CD14-positive monocyte (primary cell): ENCODE measurements around the gene F2. TPM values are rescaled to one million over a fixed set of nuclear protein-coding genes. Genes with fewer than 3 reads are reported as not detected.

Experiments used
- DNase-seq, 3 donors: peaks; one replicate each; pipeline ENCODE4 v3.0.0-alpha.2; 2011 to 2022
- H2AFZ ChIP-seq: 2 replicates; pipeline ENCODE4 v1.6.0; 2012; ENCODE audit warnings: mild to moderate bottlenecking, low read depth, low read length, inconsistent platforms; ENCODE audit not compliant: insufficient read depth, poor library complexity, severe bottlenecking
- H3K27ac ChIP-seq, 2 donors: 1 replicate in 1 of 2; 2 replicates in 1 of 2; pipeline ENCODE4 v1.5.1; 2012 to 2013; ENCODE audit warnings: low read length in 2 of 2, control low read depth in 1 of 2, inconsistent platforms in 1 of 2, low read depth in 1 of 2, mild to moderate bottlenecking in 1 of 2
- H3K27me3 ChIP-seq, 2 donors: one replicate each; pipeline versions ENCODE4 v1.6.0 to v1.6.1; 2011 to 2013; ENCODE audit warnings: low read length in 2 of 2; ENCODE audit not compliant: control insufficient read depth in 2 of 2, insufficient read depth in 2 of 2
- H3K36me3 ChIP-seq, 2 donors: replicated peaks in 1 of 2; 1 replicate in 1 of 2; 2 replicates in 1 of 2; pipeline versions ENCODE4 v1.5.1 to v1.6.1; 2012 to 2013; ENCODE audit warnings: low read length in 2 of 2, control low read depth in 1 of 2, inconsistent platforms in 1 of 2, mild to moderate bottlenecking in 1 of 2; ENCODE audit not compliant: insufficient read depth in 2 of 2, control insufficient read depth in 1 of 2
- H3K4me1 ChIP-seq, 2 donors: 1 replicate in 1 of 2; 2 replicates in 1 of 2; pipeline versions ENCODE4 v1.5.1 to v1.6.1; 2012 to 2013; ENCODE audit warnings: low read length in 2 of 2, control low read depth in 1 of 2, inconsistent platforms in 1 of 2, mild to moderate bottlenecking in 1 of 2, moderate library complexity in 1 of 2; ENCODE audit not compliant: insufficient read depth in 2 of 2, control insufficient read depth in 1 of 2
- H3K4me2 ChIP-seq: replicated peaks from 2 replicates; pipeline ENCODE3; 2012; ENCODE audit warnings: low read length, moderate library complexity, mild to moderate bottlenecking; ENCODE audit not compliant: poor library complexity, severe bottlenecking; ENCODE audit errors: extremely low read depth
- H3K4me3 ChIP-seq, 3 experiments: fragments of 200-600 bp in 1 of 3; sonication (generic) in 1 of 3; replicated peaks in 1 of 3; 1 replicate in 2 of 3; 2 replicates in 1 of 3; pipeline ENCODE4 v1.5.1; 2011 to 2013; ENCODE audit warnings: low read length in 3 of 3, mild to moderate bottlenecking in 3 of 3, control low read depth in 2 of 3, low read depth in 2 of 3, inconsistent platforms in 1 of 3, moderate library complexity in 1 of 3
- H3K79me2 ChIP-seq: 2 replicates; pipeline ENCODE4 v1.6.0; 2012; ENCODE audit warnings: mild to moderate bottlenecking, control low read depth, inconsistent platforms, low read length, moderate library complexity; ENCODE audit not compliant: insufficient read depth
- H3K9ac ChIP-seq: 2 replicates; pipeline ENCODE4 v1.6.0; 2017; ENCODE audit warnings: low read length, mild to moderate bottlenecking; ENCODE audit not compliant: insufficient read depth, poor library complexity, severe bottlenecking
- H3K9me3 ChIP-seq, 2 donors: replicated peaks in 1 of 2; 1 replicate in 1 of 2; 2 replicates in 1 of 2; pipeline versions ENCODE4 v1.5.1 to v1.6.1; 2012 to 2013; ENCODE audit warnings: low read length in 2 of 2, control low read depth in 1 of 2; ENCODE audit not compliant: control insufficient read depth in 1 of 2, insufficient read depth in 1 of 2
- H4K20me1 ChIP-seq: 2 replicates; pipeline ENCODE4 v1.6.0; 2012; ENCODE audit warnings: mild to moderate bottlenecking, low read length, control low read depth, moderate library complexity; ENCODE audit not compliant: insufficient read depth
- H3K27ac Mint-ChIP-seq, 7 donors: one replicate each; pipeline ENCODE4 v1.8.0; 2020; ENCODE audit warnings: mild to moderate bottlenecking in 7 of 7, mixed read lengths in 7 of 7, moderate library complexity in 6 of 7, inconsistent platforms in 2 of 7
- H3K27me3 Mint-ChIP-seq, 3 donors: one replicate each; pipeline ENCODE4 v1.8.0; 2021 to 2022; ENCODE audit warnings: low read depth in 3 of 3, mild to moderate bottlenecking in 3 of 3, mixed read lengths in 3 of 3, moderate library complexity in 3 of 3, inconsistent platforms in 1 of 3
- H3K36me3 Mint-ChIP-seq, 2 donors: one replicate each; pipeline ENCODE4 v1.8.0; 2020; ENCODE audit warnings: mixed read lengths in 2 of 2, inconsistent platforms in 1 of 2, mild to moderate bottlenecking in 1 of 2
- H3K4me1 Mint-ChIP-seq: one replicate; pipeline ENCODE4 v1.8.0; 2020; ENCODE audit warnings: mild to moderate bottlenecking, mixed read lengths
- H3K4me3 Mint-ChIP-seq, 2 donors: one replicate each; pipeline ENCODE4 v1.8.0; 2020; ENCODE audit warnings: mild to moderate bottlenecking in 2 of 2, mixed read lengths in 2 of 2, moderate library complexity in 1 of 2
- H3K9me3 Mint-ChIP-seq, 7 donors: one replicate each; pipeline ENCODE4 v1.8.0; 2020 to 2022; ENCODE audit warnings: mixed read lengths in 7 of 7, mild to moderate bottlenecking in 6 of 7, moderate library complexity in 6 of 7, inconsistent platforms in 2 of 7
- CTCF ChIP-seq: fragments of 200-600 bp; IDR thresholded peaks from one replicate; pipeline ENCODE4 v1.8.0; 2022; ENCODE audit warnings: antibody characterized with exemption, mild to moderate bottlenecking
- WGBS: methylation state at CpG from one replicate; pipeline ENCODE4 v1.1.5; 2013; ENCODE audit warnings: missing lambda C conversion rate; ENCODE audit not compliant: insufficient coverage; 5-methylcytosine and 5-hydroxymethylcytosine counted together
- intact Hi-C, 2 donors: fragments of 100-400 bp; cut with micrococcal nuclease; formaldehyde crosslinking; loops; one replicate each; pipeline versions ENCODE4 v1.15.0 to v1.15.1; 2023
- polyA plus RNA-seq, 3 donors: library from polyadenylated mRNA; depleted of rRNA in 1 of 3; unstranded in 2 of 3; stranded (reverse) in 1 of 3; fragments of 300-500 nt in 2 of 3; fragments of >200 nt in 1 of 3; fragmentation: Illumina TruSeq in 2 of 3; gene quantifications; 1 replicate in 2 of 3; 2 replicates in 1 of 3; pipeline ENCODE4 v1.2.3, GENCODE V29; 2012 to 2021

F2 gene
- polyA plus RNA-seq, 3 donors = not detected

GRCh38 chr11:46733234-46733633 lies 14.2 kb downstream of the F2 start:
- no peaks in the 10 kb centered on the region for H3K4me1 Mint-ChIP-seq
- Histone ChIP-seq H3K4me1 (no peaks in the 10 kb centered on the region), H3K36me3 (no peaks in the 10 kb centered on the region), H3K9ac (no peak overlapping the region), H3K4me2 (no peak overlapping the region), H3K4me3 (no peak overlapping the region), H3K79me2 (no peaks in the 10 kb centered on the region), H3K27ac (no peak overlapping the region), H4K20me1 (no peaks in the 10 kb centered on the region), H3K27me3 (no peaks in the 10 kb centered on the region), H3K9me3 (no peaks in the 10 kb centered on the region), H2AFZ (no peak overlapping the region)
- H3K36me3 Mint-ChIP-seq = no peaks in the 10 kb centered on the region
- H3K27me3 Mint-ChIP-seq = peaks cover 0 to 7% (median 2%) of the 10 kb centered on the region in 3 donors
- H3K9me3 Mint-ChIP-seq = peaks cover 0 to 3% (median 0%) of the 10 kb centered on the region in 7 donors
- peak overlapping the region in 2 of 7 donors; percentile 9 to 50 for H3K27ac Mint-ChIP-seq
- no peak for TF ChIP-seq CTCF
- intact Hi-C loops = no loop called here
- no peak for DNase-seq
- H3K4me3 Mint-ChIP-seq = no peak overlapping the region
- WGBS = no CpG with 5 or more reads among the region's 1 CpG

DNA sequence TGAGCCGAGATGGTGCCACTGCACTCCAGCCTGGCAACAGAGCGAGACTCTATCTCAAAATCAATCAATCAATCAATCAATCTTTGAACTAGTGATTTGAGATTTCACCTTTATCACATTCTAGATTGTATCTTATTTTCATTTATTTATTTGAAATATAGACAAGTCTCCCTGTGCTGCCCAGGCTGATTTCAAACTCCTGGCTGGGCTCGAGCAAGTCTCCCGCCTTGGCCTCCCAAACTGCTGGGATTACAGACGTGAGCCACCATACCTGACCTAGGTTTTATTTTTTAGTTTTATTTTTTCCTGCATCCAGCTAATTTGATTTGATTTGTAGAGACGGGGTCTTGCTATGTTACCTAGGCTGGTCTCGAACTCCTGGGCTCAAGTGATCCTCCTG lies 17.1 kb downstream of the F2 start:
- Histone ChIP-seq H3K9me3 (no peaks in the 10 kb centered on the region), H2AFZ (no peak overlapping the region), H3K79me2 (no peaks in the 10 kb centered on the region), H3K4me1 (no peaks in the 10 kb centered on the region), H3K27me3 (no peaks in the 10 kb centered on the region), H4K20me1 (no peaks in the 10 kb centered on the region), H3K4me3 (no peak overlapping the region), H3K4me2 (no peak overlapping the region), H3K36me3 (peaks cover 2% of the 10 kb centered on the region in 2 donors), H3K27ac (no peak overlapping the region), H3K9ac (no peak overlapping the region)
- no peak for DNase-seq
- WGBS = 72% methylated on average over 2 of the region's 7 CpGs
- Mint-ChIP-seq H3K27me3 (peaks cover 1 to 4% (median 2%) of the 10 kb centered on the region in 3 donors), H3K9me3 (peaks cover 0 to 3% (median 0%) of the 10 kb centered on the region in 7 donors), H3K36me3 (peaks cover 2 to 9% of the 10 kb centered on the region in 2 donors), H3K4me1 (no peaks in the 10 kb centered on the region), H3K27ac (no peak overlapping the region), H3K4me3 (no peak overlapping the region)
- intact Hi-C loops = no loop called here
- no peak for TF ChIP-seq CTCF
